Stimulated activated CD8-positive, alpha-beta memory T cell treated with anti-CD3 and anti-CD28 coated beads, Interleukin-7, amount 100 ng/mL, for 4 hours (primary cell): ENCODE measurements around the gene ALPK3.

ENCODE experiments used
- DNase-seq, 2 donors: peaks; one replicate each; pipeline ENCODE4 v3.0.0-alpha.2; 2020; ENCODE audit warnings: low read depth in 2 of 2

The ALPK3 gene

GRCh38 chr15:84893607-84894006, 76.5 kb downstream of the ALPK3 start:
- no peak for DNase-seq

- DNase-seq: no peak
Observed at GRCh38 chr15:84894736-84895425, 77.7 kb downstream of the ALPK3 start.

GRCh38 chr15:84898761-84899160, 81.6 kb downstream of the ALPK3 start:
- DNase-seq: no peak

GRCh38 chr15:84899750-84900149, 82.6 kb downstream of the ALPK3 start:
- DNase-seq: no peak

- no peak for DNase-seq
Observed at GRCh38 chr15:84901540-84901939, 84.4 kb downstream of the ALPK3 start.

GRCh38 chr15:84903751-84904150, 86.6 kb downstream of the ALPK3 start:
- no peak for DNase-seq

- DNase-seq: no peak
Observed at GRCh38 chr15:84904419-84904818, 87.3 kb downstream of the ALPK3 start.

- no peak for DNase-seq
Observed at GRCh38 chr15:84905016-84905916, 88.1 kb downstream of the ALPK3 start.

- DNase-seq: no peak
Observed at GRCh38 chr15:84907731-84908130, 90.6 kb downstream of the ALPK3 start.

GRCh38 chr15:84908564-84908963, 91.4 kb downstream of the ALPK3 start:
- DNase-seq: no peak

GRCh38 chr15:84909029-84909428, 91.9 kb downstream of the ALPK3 start:
- DNase-seq: no peak

GRCh38 chr15:84909782-84910181, 92.6 kb downstream of the ALPK3 start:
- DNase-seq: no peak

- DNase-seq: no peak
Observed at GRCh38 chr15:84910928-84911623, 93.9 kb downstream of the ALPK3 start.

- DNase-seq: no peak
Observed at GRCh38 chr15:84911879-84912660, 94.9 kb downstream of the ALPK3 start.

GRCh38 chr15:84913360-84913723, 96.2 kb downstream of the ALPK3 start:
- DNase-seq: no peak

GRCh38 chr15:84914351-84914750, 97.2 kb downstream of the ALPK3 start:
- DNase-seq: no peak

- DNase-seq: peak; percentile 1 to 20
Observed at GRCh38 chr15:84914909-84915605, 97.9 kb downstream of the ALPK3 start.

GRCh38 chr15:84915606-84915958, 98.4 kb downstream of the ALPK3 start:
- DNase-seq: no peak

GRCh38 chr15:84917452-84917851, 100.3 kb downstream of the ALPK3 start:
- no peak for DNase-seq

GRCh38 chr15:84919106-84919667, 102.0 kb downstream of the ALPK3 start:
- no peak for DNase-seq

- DNase-seq: no peak
Observed at GRCh38 chr15:84921121-84921520, 104.0 kb downstream of the ALPK3 start.
